ENCODE data around the gene RALGAPA2. TPM values are rescaled to one million over a fixed set of nuclear protein-coding genes. Genes with fewer than 3 reads are reported as not detected.

Gene RALGAPA2
- total RNA-seq, 1 experiment from 2014 or later = 13.4 TPM

GRCh38 chr20:20731945-20732296 is 19.5 kb upstream of the RALGAPA2 start:
- no peaks in the 10 kb centered on the region for H3K36me3 ChIP-seq (ENCODE audit: control insufficient read depth, insufficient read depth, low read length)
- no peak overlapping the region for H3K27ac ChIP-seq (ENCODE audit: low read length)
- intact Hi-C loops (cut with micrococcal nuclease; ENCODE audit: unreplicated experiment) = no loop called here
- H3K27me3 ChIP-seq (ENCODE audit: control insufficient read depth, insufficient read depth, low read length) = peaks cover 2% of the 10 kb centered on the region; the same call in 1 of the 2 replicates
- CTCF ChIA-PET = interaction anchor here (0.7 kb wide), 1 partner anchor 988 kb away, joined by 5 read pairs; no protein-coding TSS in a partner anchor
- H3K9me3 ChIP-seq (ENCODE audit: control insufficient read depth, insufficient read depth, low read depth, low read length) = no peaks in the 10 kb centered on the region
- DNase-seq (ENCODE audit: low read depth, low spot score) = no peak
- BruUV-seq (replicated peaks) = no TSS peak
- POLR2A ChIA-PET = no interaction called here
- no peaks in the 10 kb centered on the region for H3K4me1 ChIP-seq (ENCODE audit: control insufficient read depth, insufficient read depth, low read length)
- TF ChIP-seq SIN3A (IDR thresholded peaks at IDR 0.05; ENCODE audit: borderline replicate concordance, insufficient read depth, low read depth, low read length) = no peak
- TF ChIP-seq CTCF (IDR thresholded peaks at IDR 0.05) = no peak
- no peak for TF ChIP-seq POLR2AphosphoS5 (IDR thresholded peaks at IDR 0.05; ENCODE audit: low read depth, low read length)
- TF ChIP-seq TCF7L2 (IDR thresholded peaks at IDR 0.05; ENCODE audit: low read depth, low read length) = no peak
- no peak for TF ChIP-seq REST (IDR thresholded peaks at IDR 0.05; ENCODE audit: insufficient read depth in 1 of 2, low read depth in 2 of 2, low read length in 1 of 2)
- in situ Hi-C loops (cut with HindIII; ENCODE audit: low pct_unique_long_range_greater_than_20kb, low sequenced_read_pairs) = no loop called here
- no peak overlapping the region for H3K4me3 ChIP-seq (ENCODE audit: low read depth in 2 of 2, low read length in 2 of 2)
- no peak for ATAC-seq

- DNase-seq (ENCODE audit: low read depth, low spot score) (no peak), ATAC-seq (no peak)
- H3K4me3 ChIP-seq (ENCODE audit: low read depth in 2 of 2, low read length in 2 of 2) = no peak overlapping the region
- CTCF ChIA-PET = no interaction called here
- H3K36me3 ChIP-seq (ENCODE audit: control insufficient read depth, insufficient read depth, low read length) = no peaks in the 10 kb centered on the region
- intact Hi-C loops (cut with micrococcal nuclease; ENCODE audit: unreplicated experiment) (no loop called here), in situ Hi-C loops (cut with HindIII; ENCODE audit: low pct_unique_long_range_greater_than_20kb, low sequenced_read_pairs) (no loop called here)
- no TSS peak for BruUV-seq (replicated peaks)
- H3K27ac ChIP-seq (ENCODE audit: low read length) = no peak overlapping the region
- H3K9me3 ChIP-seq (ENCODE audit: control insufficient read depth, insufficient read depth, low read depth, low read length) = no peaks in the 10 kb centered on the region
- POLR2A ChIA-PET = no interaction called here
- peaks cover 2% of the 10 kb centered on the region; the same call in 1 of the 2 replicates for H3K27me3 ChIP-seq (ENCODE audit: control insufficient read depth, insufficient read depth, low read length)
- H3K4me1 ChIP-seq (ENCODE audit: control insufficient read depth, insufficient read depth, low read length) = no peaks in the 10 kb centered on the region
- TF ChIP-seq POLR2AphosphoS5 (IDR thresholded peaks at IDR 0.05; ENCODE audit: low read depth, low read length) = no peak
Observed at GRCh38 chr20:20731000-20731944, 18.8 kb upstream of the RALGAPA2 start.

DNA sequence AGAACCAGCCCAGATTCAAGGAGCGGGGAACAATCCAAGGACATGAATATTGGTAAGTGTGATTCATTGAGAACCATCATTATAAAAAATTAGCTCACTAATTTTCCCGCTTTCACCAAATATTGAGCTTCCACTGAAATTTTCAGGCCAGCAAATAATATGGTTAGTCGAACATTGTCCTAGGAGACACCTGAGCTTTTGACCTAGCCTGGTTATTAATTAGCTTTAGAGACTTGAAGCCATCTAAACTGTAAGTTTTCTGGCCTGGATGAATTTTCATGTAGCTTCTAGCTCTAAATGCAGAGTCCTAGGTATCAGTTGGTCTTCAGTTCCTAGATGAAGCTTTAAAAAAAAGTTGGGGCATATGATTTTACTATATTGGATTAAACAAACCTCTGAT is 17.1 kb upstream of the RALGAPA2 start:
- CTCF ChIA-PET = no interaction called here
- H3K36me3 ChIP-seq (ENCODE audit: control insufficient read depth, insufficient read depth, low read length) = no peaks in the 10 kb centered on the region
- in situ Hi-C loops (cut with HindIII; ENCODE audit: low pct_unique_long_range_greater_than_20kb, low sequenced_read_pairs) = no loop called here
- TF ChIP-seq CTCF (IDR thresholded peaks at IDR 0.05) (no peak), REST (IDR thresholded peaks at IDR 0.05; ENCODE audit: insufficient read depth in 1 of 2, low read depth in 2 of 2, low read length in 1 of 2) (no peak), POLR2AphosphoS5 (IDR thresholded peaks at IDR 0.05; ENCODE audit: low read depth, low read length) (no peak), SIN3A (IDR thresholded peaks at IDR 0.05; ENCODE audit: borderline replicate concordance, insufficient read depth, low read depth, low read length) (no peak), TCF7L2 (IDR thresholded peaks at IDR 0.05; ENCODE audit: low read depth, low read length) (no peak)
- DNase-seq (ENCODE audit: low read depth, low spot score) (no peak), ATAC-seq (no peak)
- H3K4me3 ChIP-seq (ENCODE audit: low read depth in 2 of 2, low read length in 2 of 2) = no peak overlapping the region
- no TSS peak for BruUV-seq (replicated peaks)
- POLR2A ChIA-PET = interaction anchor here (0.5 kb wide), 1 partner anchor 109 kb away, joined by 4 read pairs; no protein-coding TSS in a partner anchor
- H3K4me1 ChIP-seq (ENCODE audit: control insufficient read depth, insufficient read depth, low read length) = no peaks in the 10 kb centered on the region
- no peaks in the 10 kb centered on the region for H3K9me3 ChIP-seq (ENCODE audit: control insufficient read depth, insufficient read depth, low read depth, low read length)
- H3K27ac ChIP-seq (ENCODE audit: low read length) = no peak overlapping the region
- intact Hi-C loops (cut with micrococcal nuclease; ENCODE audit: unreplicated experiment) = no loop called here
- H3K27me3 ChIP-seq (ENCODE audit: control insufficient read depth, insufficient read depth, low read length) = no peaks in the 10 kb centered on the region; the same call in 1 of the 2 replicates

All from Panc1 (cell line).